Gastroesophageal sphincter (tissue), 3 donors: Measurements from ENCODE around the gene CTNNA2.

Source experiments
- CTCF ChIP-seq, 4 experiments: fragments of 200-600 bp in 2 of 4; fragments of 450-650 bp in 2 of 4; sonication (generic) in 1 of 4; IDR thresholded peaks; one replicate each; pipeline ENCODE4 v1.5.1; 2017 to 2019; ENCODE audit warnings: antibody characterized with exemption in 4 of 4, mild to moderate bottlenecking in 2 of 4, moderate library complexity in 2 of 4
- EP300 ChIP-seq: sonication (generic); formaldehyde crosslinking; IDR thresholded peaks from one replicate; pipeline ENCODE4 v1.6.1; 2017; ENCODE audit warnings: antibody characterized with exemption, mild to moderate bottlenecking
- POLR2A ChIP-seq, 2 donors: fragments of 450-650 bp; IDR thresholded peaks; one replicate each; pipeline ENCODE4 v1.6.1; 2017; ENCODE audit warnings: antibody characterized with exemption in 2 of 2, mild to moderate bottlenecking in 2 of 2, moderate library complexity in 1 of 2
- POLR2AphosphoS5 ChIP-seq: sonication (generic); formaldehyde crosslinking; IDR thresholded peaks from one replicate; pipeline ENCODE4 v1.6.1; 2017; ENCODE audit warnings: antibody characterized with exemption

- no peak for TF ChIP-seq CTCF (IDR thresholded peaks at IDR 0.05)
- TF ChIP-seq POLR2AphosphoS5: no peak
- no peak for TF ChIP-seq POLR2A (IDR thresholded peaks at IDR 0.05)
- no peak for TF ChIP-seq EP300
These were observed 604.5 kb downstream of the CTNNA2 start for GRCh38 chr2:80117401-80117800.
